Measurements from ENCODE around the gene ANO6. TPM values are rescaled to one million over a fixed set of nuclear protein-coding genes. Genes with fewer than 3 reads are reported as not detected.

ANO6 gene
- polyA plus RNA-seq, 1 donor from 2014 or later = 9.0 TPM

DNA sequence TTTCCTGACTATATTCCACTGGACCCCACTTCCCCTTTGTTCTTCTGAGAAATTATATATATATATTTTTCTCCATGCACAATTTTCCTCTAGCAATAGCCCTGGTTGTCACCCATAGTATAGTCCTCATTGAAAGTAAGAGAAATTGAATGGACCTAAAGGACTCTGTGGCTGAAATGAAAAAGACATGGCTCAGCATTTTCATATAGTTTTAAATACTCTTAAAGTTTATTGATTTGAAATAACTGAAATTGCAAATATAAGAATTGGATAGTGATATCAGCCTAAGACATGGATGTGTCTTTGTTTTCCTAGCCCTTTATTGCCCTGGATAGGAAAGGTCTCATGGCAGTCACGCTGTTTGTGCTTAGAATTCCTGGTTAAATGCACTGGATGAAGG, 113.8 kb downstream of the ANO6 start:
- no peaks in the 10 kb centered on the region for H3F3A ChIP-seq (ENCODE audit: insufficient read depth, low read length, poor library complexity, severe bottlenecking)
- no peak overlapping the region for H3K27ac ChIP-seq (ENCODE audit: low read length)
- no peaks in the 10 kb centered on the region for H3K9me3 ChIP-seq (ENCODE audit: low read length)
- H3K27me3 ChIP-seq (ENCODE audit: insufficient read depth, low read depth, low read length) = no peaks in the 10 kb centered on the region
- no peak overlapping the region for H3K9ac ChIP-seq (ENCODE audit: low read length)
- no peak overlapping the region for H3K4me2 ChIP-seq (ENCODE audit: low read length)
- TF ChIP-seq SMC3 (conservative IDR thresholded peaks at IDR 0.05; ENCODE audit: poor library complexity) (no peak), EP300 (conservative IDR thresholded peaks at IDR 0.05; ENCODE audit: poor library complexity, severe bottlenecking) (no peak), RAD21 (conservative IDR thresholded peaks at IDR 0.05) (no peak), MXI1 (conservative IDR thresholded peaks at IDR 0.05; ENCODE audit: poor library complexity, severe bottlenecking) (no peak), POLR2AphosphoS5 (IDR thresholded peaks at IDR 0.05) (no peak), EZH2 (IDR thresholded peaks at IDR 0.05; ENCODE audit: borderline replicate concordance, insufficient read depth, low read length, poor library complexity, severe bottlenecking) (no peak), TAF1 (IDR thresholded peaks at IDR 0.05; ENCODE audit: low read depth) (no peak)
- TF ChIP-seq, protein P1, sequence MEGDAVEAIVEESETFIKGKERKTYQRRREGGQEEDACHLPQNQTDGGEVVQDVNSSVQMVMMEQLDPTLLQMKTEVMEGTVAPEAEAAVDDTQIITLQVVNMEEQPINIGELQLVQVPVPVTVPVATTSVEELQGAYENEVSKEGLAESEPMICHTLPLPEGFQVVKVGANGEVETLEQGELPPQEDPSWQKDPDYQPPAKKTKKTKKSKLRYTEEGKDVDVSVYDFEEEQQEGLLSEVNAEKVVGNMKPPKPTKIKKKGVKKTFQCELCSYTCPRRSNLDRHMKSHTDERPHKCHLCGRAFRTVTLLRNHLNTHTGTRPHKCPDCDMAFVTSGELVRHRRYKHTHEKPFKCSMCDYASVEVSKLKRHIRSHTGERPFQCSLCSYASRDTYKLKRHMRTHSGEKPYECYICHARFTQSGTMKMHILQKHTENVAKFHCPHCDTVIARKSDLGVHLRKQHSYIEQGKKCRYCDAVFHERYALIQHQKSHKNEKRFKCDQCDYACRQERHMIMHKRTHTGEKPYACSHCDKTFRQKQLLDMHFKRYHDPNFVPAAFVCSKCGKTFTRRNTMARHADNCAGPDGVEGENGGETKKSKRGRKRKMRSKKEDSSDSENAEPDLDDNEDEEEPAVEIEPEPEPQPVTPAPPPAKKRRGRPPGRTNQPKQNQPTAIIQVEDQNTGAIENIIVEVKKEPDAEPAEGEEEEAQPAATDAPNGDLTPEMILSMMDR (IDR thresholded peaks at IDR 0.05; ENCODE audit: poor library complexity, severe bottlenecking) = no peak
- TF ChIP-seq, protein P2, sequence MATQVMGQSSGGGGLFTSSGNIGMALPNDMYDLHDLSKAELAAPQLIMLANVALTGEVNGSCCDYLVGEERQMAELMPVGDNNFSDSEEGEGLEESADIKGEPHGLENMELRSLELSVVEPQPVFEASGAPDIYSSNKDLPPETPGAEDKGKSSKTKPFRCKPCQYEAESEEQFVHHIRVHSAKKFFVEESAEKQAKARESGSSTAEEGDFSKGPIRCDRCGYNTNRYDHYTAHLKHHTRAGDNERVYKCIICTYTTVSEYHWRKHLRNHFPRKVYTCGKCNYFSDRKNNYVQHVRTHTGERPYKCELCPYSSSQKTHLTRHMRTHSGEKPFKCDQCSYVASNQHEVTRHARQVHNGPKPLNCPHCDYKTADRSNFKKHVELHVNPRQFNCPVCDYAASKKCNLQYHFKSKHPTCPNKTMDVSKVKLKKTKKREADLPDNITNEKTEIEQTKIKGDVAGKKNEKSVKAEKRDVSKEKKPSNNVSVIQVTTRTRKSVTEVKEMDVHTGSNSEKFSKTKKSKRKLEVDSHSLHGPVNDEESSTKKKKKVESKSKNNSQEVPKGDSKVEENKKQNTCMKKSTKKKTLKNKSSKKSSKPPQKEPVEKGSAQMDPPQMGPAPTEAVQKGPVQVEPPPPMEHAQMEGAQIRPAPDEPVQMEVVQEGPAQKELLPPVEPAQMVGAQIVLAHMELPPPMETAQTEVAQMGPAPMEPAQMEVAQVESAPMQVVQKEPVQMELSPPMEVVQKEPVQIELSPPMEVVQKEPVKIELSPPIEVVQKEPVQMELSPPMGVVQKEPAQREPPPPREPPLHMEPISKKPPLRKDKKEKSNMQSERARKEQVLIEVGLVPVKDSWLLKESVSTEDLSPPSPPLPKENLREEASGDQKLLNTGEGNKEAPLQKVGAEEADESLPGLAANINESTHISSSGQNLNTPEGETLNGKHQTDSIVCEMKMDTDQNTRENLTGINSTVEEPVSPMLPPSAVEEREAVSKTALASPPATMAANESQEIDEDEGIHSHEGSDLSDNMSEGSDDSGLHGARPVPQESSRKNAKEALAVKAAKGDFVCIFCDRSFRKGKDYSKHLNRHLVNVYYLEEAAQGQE (IDR thresholded peaks at IDR 0.05; ENCODE audit: borderline replicate concordance) = no peak
- no peaks in the 10 kb centered on the region for H3K36me3 ChIP-seq (ENCODE audit: insufficient read depth, low read length)
- no peak overlapping the region for H2AFZ ChIP-seq (ENCODE audit: low read depth, low read length)
- no peaks in the 10 kb centered on the region for H4K20me1 ChIP-seq (ENCODE audit: insufficient read depth)
- no peaks in the 10 kb centered on the region for H3K9me2 ChIP-seq (ENCODE audit: insufficient read depth, low read length)
- no peak overlapping the region for H3K4me3 ChIP-seq (ENCODE audit: low read length)
- H3K79me2 ChIP-seq (replicated peaks; ENCODE audit: insufficient read depth, low read length) = no peaks in the 10 kb centered on the region

DNA sequence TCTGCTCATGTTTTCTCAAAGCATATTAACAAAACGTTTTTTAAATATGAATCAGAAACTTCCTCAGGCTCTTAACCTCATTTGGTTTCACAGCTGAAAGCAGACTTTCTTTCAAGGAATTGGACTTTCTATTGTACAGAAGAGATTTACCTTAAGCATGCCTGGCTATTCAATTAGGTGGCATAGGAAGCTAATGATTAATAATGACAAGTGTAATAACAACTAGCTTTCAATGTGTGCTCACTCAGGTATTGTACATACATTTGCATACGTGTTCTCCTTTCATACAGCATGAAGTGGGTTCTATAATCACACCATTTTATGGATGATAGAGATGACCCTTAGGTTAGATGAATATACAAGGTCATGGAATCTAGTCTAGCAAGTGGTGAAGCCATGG, 115.7 kb downstream of the ANO6 start:
- no peaks in the 10 kb centered on the region for H3K9me3 ChIP-seq (ENCODE audit: low read length)
- H2AFZ ChIP-seq (ENCODE audit: low read depth, low read length) = no peak overlapping the region
- no peak overlapping the region for H3K27ac ChIP-seq (ENCODE audit: low read length)
- no peak overlapping the region for H3K9ac ChIP-seq (ENCODE audit: low read length)
- H4K20me1 ChIP-seq (ENCODE audit: insufficient read depth) = no peaks in the 10 kb centered on the region
- no peak overlapping the region for H3K4me3 ChIP-seq (ENCODE audit: low read length)
- H3F3A ChIP-seq (ENCODE audit: insufficient read depth, low read length, poor library complexity, severe bottlenecking) = no peaks in the 10 kb centered on the region
- TF ChIP-seq, protein P1 (IDR thresholded peaks at IDR 0.05; ENCODE audit: poor library complexity, severe bottlenecking) = no peak
- TF ChIP-seq POLR2AphosphoS5 (IDR thresholded peaks at IDR 0.05) = no peak
- TF ChIP-seq TAF1 (IDR thresholded peaks at IDR 0.05; ENCODE audit: low read depth) = no peak
- TF ChIP-seq EZH2 (IDR thresholded peaks at IDR 0.05; ENCODE audit: borderline replicate concordance, insufficient read depth, low read length, poor library complexity, severe bottlenecking) = no peak
- TF ChIP-seq EP300 (conservative IDR thresholded peaks at IDR 0.05; ENCODE audit: poor library complexity, severe bottlenecking) = no peak
- no peak for TF ChIP-seq MXI1 (conservative IDR thresholded peaks at IDR 0.05; ENCODE audit: poor library complexity, severe bottlenecking)
- no peak for TF ChIP-seq SMC3 (conservative IDR thresholded peaks at IDR 0.05; ENCODE audit: poor library complexity)
- TF ChIP-seq RAD21 (conservative IDR thresholded peaks at IDR 0.05) = no peak
- TF ChIP-seq, protein P2 (IDR thresholded peaks at IDR 0.05; ENCODE audit: borderline replicate concordance) = no peak
- H3K27me3 ChIP-seq (ENCODE audit: insufficient read depth, low read depth, low read length) = no peaks in the 10 kb centered on the region
- no peaks in the 10 kb centered on the region for H3K36me3 ChIP-seq (ENCODE audit: insufficient read depth, low read length)
- H3K4me2 ChIP-seq (ENCODE audit: low read length) = no peak overlapping the region
- no peaks in the 10 kb centered on the region for H3K9me2 ChIP-seq (ENCODE audit: insufficient read depth, low read length)
- H3K79me2 ChIP-seq (replicated peaks; ENCODE audit: insufficient read depth, low read length) = no peaks in the 10 kb centered on the region
